CD4-positive, alpha-beta memory T cell (primary cell): ENCODE results near the gene NSD1. TPM values are rescaled to one million over a fixed set of nuclear protein-coding genes. Genes with fewer than 3 reads are reported as not detected.
"Not testable (repeated sequence)": the region's sequence is repeated elsewhere in the genome, so short reads cannot be mapped to it uniquely, and the experiment has no call there.

Source experiments
- CTCF ChIA-PET: fragments of 350-600 bp; sonication (Branson Sonifier 250); formaldehyde crosslinking; loops from one replicate; lab custom pipeline; 2021; ENCODE audit warnings: inconsistent platforms; ENCODE audit not compliant: partially characterized antibody; lab: Charles Lee
- POLR2A ChIA-PET: fragments of 350-600 bp; sonication (Branson Sonifier 250); formaldehyde crosslinking; loops from one replicate; lab custom pipeline; 2021; ENCODE audit not compliant: partially characterized antibody; lab: Charles Lee
- DNase-seq, 5 donors: peaks; one replicate each; pipeline versions ENCODE4 v3.0.0 to v3.0.0-alpha.2; 2020 to 2022; ENCODE audit warnings: mixed read lengths in 1 of 5
- H3K27ac ChIP-seq: one replicate; pipeline ENCODE4 v1.7.0; 2013; ENCODE audit warnings: low read depth, low read length
- H3K27me3 ChIP-seq: 2 replicates; pipeline ENCODE4 v1.7.0; 2013; ENCODE audit warnings: mild to moderate bottlenecking, low read length, moderate library complexity; ENCODE audit not compliant: insufficient read depth
- H3K36me3 ChIP-seq: 2 replicates; pipeline ENCODE4 v1.7.0; 2013; ENCODE audit warnings: mild to moderate bottlenecking, low read length, moderate library complexity; ENCODE audit not compliant: insufficient read depth
- H3K4me1 ChIP-seq: 2 replicates; pipeline ENCODE4 v1.7.0; 2013; ENCODE audit warnings: mild to moderate bottlenecking, low read length, moderate library complexity; ENCODE audit not compliant: insufficient read depth
- H3K4me3 ChIP-seq, 2 donors: one replicate each; pipeline ENCODE4 v1.7.0; 2013; ENCODE audit warnings: low read length in 2 of 2, mild to moderate bottlenecking in 1 of 2
- H3K9me3 ChIP-seq, 2 donors: one replicate each; pipeline ENCODE4 v1.7.0; 2013; ENCODE audit warnings: low read length in 2 of 2, control low read depth in 1 of 2; ENCODE audit not compliant: control insufficient read depth in 1 of 2
- H3K27ac Mint-ChIP-seq, 7 donors: one replicate each; pipeline ENCODE4 v1.8.0; 2020 to 2021; ENCODE audit warnings: mixed read lengths in 7 of 7, mild to moderate bottlenecking in 6 of 7, inconsistent platforms in 3 of 7, moderate library complexity in 3 of 7
- H3K27me3 Mint-ChIP-seq, 2 donors: one replicate each; pipeline ENCODE4 v1.8.0; 2020 to 2021; ENCODE audit warnings: mixed read lengths in 2 of 2
- H3K36me3 Mint-ChIP-seq, 2 donors: one replicate each; pipeline ENCODE4 v1.8.0; 2020 to 2021; ENCODE audit warnings: mixed read lengths in 2 of 2, inconsistent platforms in 1 of 2, mild to moderate bottlenecking in 1 of 2
- H3K4me1 Mint-ChIP-seq, 4 donors: one replicate each; pipeline ENCODE4 v1.8.0; 2020 to 2021; ENCODE audit warnings: mixed read lengths in 4 of 4, mild to moderate bottlenecking in 1 of 4
- H3K4me3 Mint-ChIP-seq, 8 donors: one replicate each; pipeline ENCODE4 v1.8.0; 2020 to 2021; ENCODE audit warnings: mixed read lengths in 8 of 8, mild to moderate bottlenecking in 7 of 8, moderate library complexity in 6 of 8, inconsistent platforms in 3 of 8
- H3K9me3 Mint-ChIP-seq, 8 donors: one replicate each; pipeline ENCODE4 v1.8.0; 2020 to 2021; ENCODE audit warnings: mixed read lengths in 8 of 8, mild to moderate bottlenecking in 5 of 8, inconsistent platforms in 3 of 8, moderate library complexity in 1 of 8
- intact Hi-C: fragments of 100-400 bp; cut with micrococcal nuclease; formaldehyde crosslinking; loops from one replicate; pipeline ENCODE4 v1.15.1; 2023
- polyA plus RNA-seq, 2 donors: library from polyadenylated mRNA; unstranded; fragments of 300-500 nt; fragmentation: Illumina TruSeq; gene quantifications; one replicate each; pipeline ENCODE4 v1.2.3, GENCODE V29; 2021
- total RNA-seq, 2 experiments: library from RNA; stranded (reverse); gene quantifications; one replicate each; pipeline ENCODE4 v1.2.3, GENCODE V29; 2021

NSD1 gene
- total and polyA plus RNA-seq, 4 experiments from 2014 or later: 14.3 to 122 (median 90.0) TPM

DNA sequence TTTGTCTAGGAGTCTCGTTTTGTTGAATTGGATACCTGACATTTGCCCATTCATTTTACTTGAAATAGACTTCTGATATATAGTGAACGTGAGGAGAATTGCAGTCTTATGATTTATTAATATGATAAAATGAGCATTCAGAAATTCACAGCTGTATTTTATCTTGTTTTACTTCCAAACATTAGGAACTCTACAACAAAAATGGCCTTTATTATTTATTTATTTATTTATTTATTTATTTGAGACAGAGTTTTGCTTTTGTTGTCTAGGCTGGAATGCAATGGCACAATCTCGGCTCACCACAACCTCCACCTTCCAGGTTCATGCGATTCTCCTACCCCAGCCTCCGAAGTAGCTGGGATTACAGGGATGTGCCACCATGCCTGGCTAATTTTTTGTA is 108.7 kb downstream of the NSD1 start:
- Mint-ChIP-seq H3K27ac (no peak overlapping the region), H3K36me3 (peaks cover 56 to 76% of the 10 kb centered on the region in 2 donors), H3K9me3 (no peaks in the 10 kb centered on the region), H3K4me3 (no peak overlapping the region), H3K27me3 (no peaks in the 10 kb centered on the region), H3K4me1 (peaks cover 0 to 3% (median 1%) of the 10 kb centered on the region in 4 donors)
- Histone ChIP-seq H3K27ac (no peak overlapping the region), H3K27me3 (no peaks in the 10 kb centered on the region), H3K4me3 (no peak overlapping the region), H3K36me3 (peaks cover 49% of the 10 kb centered on the region), H3K4me1 (no peaks in the 10 kb centered on the region), H3K9me3 (no peaks in the 10 kb centered on the region)
- ChIA-PET POLR2A (no interaction called here), CTCF (interaction anchor here (0.9 to 1.5 kb wide), 2 partner anchors 22 to 129 kb away, joined by 3 to 5 read pairs; no protein-coding TSS in a partner anchor)
- intact Hi-C loops: no loop called here
- DNase-seq: no peak

DNA sequence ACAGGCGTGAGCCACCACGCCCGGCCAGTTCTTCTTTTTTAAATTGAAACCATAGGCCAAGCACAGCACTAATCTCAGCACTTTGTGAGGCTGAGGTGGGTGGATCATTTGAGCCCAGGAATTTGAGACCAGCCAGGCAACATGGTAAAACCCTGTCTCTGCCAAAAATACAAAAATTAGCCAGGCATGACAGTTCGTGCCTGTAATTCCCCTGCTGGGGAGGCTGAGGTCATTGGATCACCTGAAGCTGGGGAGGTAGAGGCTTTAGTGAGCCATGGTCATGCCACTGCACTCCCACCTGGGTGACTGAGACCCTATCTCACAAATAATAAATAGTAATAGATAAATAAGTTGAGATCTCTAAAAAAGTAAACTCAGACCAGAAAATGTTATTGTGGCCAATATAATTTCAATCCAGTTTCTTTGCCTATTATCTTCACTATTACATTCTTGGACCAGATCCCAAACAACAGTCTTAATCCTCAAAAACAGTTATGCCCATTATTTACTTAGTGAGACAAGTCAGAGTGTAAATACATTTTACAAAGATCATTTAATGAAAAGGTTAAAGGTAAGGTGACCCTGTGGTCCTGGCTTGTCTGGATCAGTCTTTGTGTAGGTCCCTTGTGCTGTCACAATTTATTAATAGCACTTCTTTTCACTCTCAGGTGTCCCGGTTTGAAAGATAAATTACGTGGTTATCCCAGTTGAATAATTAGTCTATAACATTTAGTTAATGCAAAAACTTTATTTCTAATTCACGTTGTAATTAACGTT is 116.4 kb downstream of the NSD1 start:
- Mint-ChIP-seq H3K4me1 (peaks cover 0 to 7% (median 4%) of the 10 kb centered on the region in 4 donors), H3K27me3 (no peaks in the 10 kb centered on the region), H3K27ac (peak overlapping the region in 4 of 7 donors; percentile 18 to 51 (median 36)), H3K9me3 (no peaks in the 10 kb centered on the region), H3K4me3 (no peak overlapping the region), H3K36me3 (peaks cover 38 to 68% of the 10 kb centered on the region in 2 donors)
- ChIA-PET CTCF (no interaction called here), POLR2A (interaction anchor here (1.1 kb wide), 1 partner anchor 116 kb away, joined by 3 read pairs; no protein-coding TSS in a partner anchor)
- Histone ChIP-seq H3K9me3 (no peaks in the 10 kb centered on the region), H3K4me1 (no peaks in the 10 kb centered on the region), H3K27me3 (no peaks in the 10 kb centered on the region), H3K36me3 (peaks cover 46% of the 10 kb centered on the region), H3K27ac (no peak overlapping the region), H3K4me3 (no peak overlapping the region)
- no peak for DNase-seq
- intact Hi-C loops: loop anchor here (5.0 kb wide), 1 partner anchor 138 kb away; no protein-coding TSS in a partner anchor

DNA sequence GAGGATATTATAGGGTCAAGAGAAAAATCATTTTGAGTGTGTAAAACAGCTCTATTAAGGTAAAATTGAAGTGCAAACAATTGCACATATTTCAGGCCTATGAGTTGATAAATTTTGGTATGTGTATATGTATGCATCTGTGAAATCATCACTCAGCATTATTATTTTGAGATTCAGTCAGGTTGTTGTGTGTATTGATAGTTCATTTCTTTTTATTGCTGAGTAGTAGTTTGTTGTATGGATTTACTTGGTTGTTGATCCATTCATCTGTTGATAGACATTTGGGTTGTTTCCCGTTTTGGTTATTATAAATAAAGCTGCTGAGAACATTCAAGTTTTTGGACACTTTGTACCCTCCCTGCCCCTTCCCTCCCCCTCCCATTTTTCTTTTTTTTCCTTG is 119.7 kb downstream of the NSD1 start:
- H3K4me1 ChIP-seq: no peaks in the 10 kb centered on the region
- peaks cover 4 to 10% (median 7%) of the 10 kb centered on the region in 4 donors for H3K4me1 Mint-ChIP-seq
- intact Hi-C loops: loop anchor here (5.0 kb wide), 1 partner anchor 141 kb away; no protein-coding TSS in a partner anchor
- H3K36me3 ChIP-seq: peaks cover 41% of the 10 kb centered on the region
- H3K36me3 Mint-ChIP-seq: peaks cover 31 to 66% of the 10 kb centered on the region in 2 donors
- no peak overlapping the region for H3K27ac ChIP-seq
- no peaks in the 10 kb centered on the region for H3K27me3 Mint-ChIP-seq
- no peaks in the 10 kb centered on the region for H3K9me3 Mint-ChIP-seq
- ChIA-PET CTCF (interaction anchor here (2.3 to 5.7 kb wide), 2 partner anchors 9 to 140 kb away, joined by 6 to 29 read pairs; no protein-coding TSS in a partner anchor), POLR2A (no interaction called here)
- no peaks in the 10 kb centered on the region for H3K27me3 ChIP-seq
- H3K27ac Mint-ChIP-seq: peak overlapping the region in 2 of 7 donors; percentile 64 to 83
- no peak overlapping the region for H3K4me3 Mint-ChIP-seq
- no peaks in the 10 kb centered on the region for H3K9me3 ChIP-seq
- H3K4me3 ChIP-seq: no peak overlapping the region
- DNase-seq: no peak

DNA sequence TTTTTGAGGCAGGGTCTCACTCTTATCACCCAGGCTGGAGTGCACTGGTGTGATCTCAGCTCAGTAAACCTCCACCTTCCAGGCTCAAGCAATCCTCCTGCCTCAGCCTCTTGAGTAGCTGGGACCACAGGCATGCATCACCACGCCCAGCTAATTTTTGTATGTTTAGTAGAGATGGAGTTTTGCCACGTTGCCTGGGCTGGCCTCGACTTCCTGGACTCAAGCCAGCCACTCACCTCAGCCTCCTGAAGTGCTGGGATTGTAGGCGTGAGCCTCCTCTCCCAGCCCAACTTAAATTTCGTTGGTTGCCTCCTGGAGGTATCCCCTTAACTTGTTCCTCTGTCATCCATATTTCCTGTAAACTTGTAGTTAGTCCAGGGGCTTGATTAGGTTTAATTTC is 122.7 kb downstream of the NSD1 start:
- ChIA-PET CTCF (interaction anchor here (5.7 kb wide), 1 partner anchor 143 kb away, joined by 29 read pairs; no protein-coding TSS in a partner anchor), POLR2A (no interaction called here)
- Histone ChIP-seq H3K9me3 (no peaks in the 10 kb centered on the region), H3K27ac (no peak overlapping the region), H3K36me3 (peaks cover 46% of the 10 kb centered on the region), H3K27me3 (no peaks in the 10 kb centered on the region), H3K4me3 (no peak overlapping the region), H3K4me1 (no peaks in the 10 kb centered on the region)
- intact Hi-C loops: no loop called here
- Mint-ChIP-seq H3K4me3 (no peak overlapping the region), H3K27ac (peak overlapping the region in 1 of 7 donors; percentile 15), H3K36me3 (peaks cover 48 to 74% of the 10 kb centered on the region in 2 donors), H3K27me3 (no peaks in the 10 kb centered on the region), H3K4me1 (peaks cover 4 to 10% (median 7%) of the 10 kb centered on the region in 4 donors), H3K9me3 (no peaks in the 10 kb centered on the region)
- DNase-seq: no peak

DNA sequence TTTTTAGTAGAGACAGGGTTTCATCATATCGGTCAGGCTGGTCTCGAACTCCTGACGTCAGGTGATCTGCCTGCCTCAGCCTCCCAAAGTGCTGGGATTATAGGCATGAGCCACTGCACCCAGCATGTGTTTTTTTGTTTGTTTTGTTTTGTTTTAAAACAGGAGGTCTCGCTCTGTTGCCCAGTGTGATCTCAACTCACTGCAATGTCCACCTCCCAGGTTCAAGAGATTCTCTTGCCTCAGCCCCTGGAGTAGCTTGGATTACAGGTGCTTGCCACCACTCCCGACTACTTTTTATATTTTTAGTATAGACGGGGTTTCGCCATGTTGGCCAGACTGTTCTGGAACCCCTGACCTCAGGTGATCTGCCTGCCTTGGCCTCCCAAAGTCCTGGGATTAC is 125.1 kb downstream of the NSD1 start:
- intact Hi-C loops, H3K27ac Mint-ChIP-seq, H3K4me1 ChIP-seq, H3K27ac ChIP-seq, POLR2A ChIA-PET, H3K4me3 ChIP-seq, H3K4me3 Mint-ChIP-seq, H3K9me3 ChIP-seq, H3K9me3 Mint-ChIP-seq, H3K4me1 Mint-ChIP-seq, H3K27me3 ChIP-seq, H3K27me3 Mint-ChIP-seq, DNase-seq: not testable (repeated sequence)
- CTCF ChIA-PET: interaction anchor here (1.8 kb wide), 1 partner anchor 148 kb away, joined by 4 read pairs; no protein-coding TSS in a partner anchor
- peaks cover 42% of the 10 kb centered on the region for H3K36me3 ChIP-seq
- peaks cover 50 to 75% of the 10 kb centered on the region in 2 donors for H3K36me3 Mint-ChIP-seq

DNA sequence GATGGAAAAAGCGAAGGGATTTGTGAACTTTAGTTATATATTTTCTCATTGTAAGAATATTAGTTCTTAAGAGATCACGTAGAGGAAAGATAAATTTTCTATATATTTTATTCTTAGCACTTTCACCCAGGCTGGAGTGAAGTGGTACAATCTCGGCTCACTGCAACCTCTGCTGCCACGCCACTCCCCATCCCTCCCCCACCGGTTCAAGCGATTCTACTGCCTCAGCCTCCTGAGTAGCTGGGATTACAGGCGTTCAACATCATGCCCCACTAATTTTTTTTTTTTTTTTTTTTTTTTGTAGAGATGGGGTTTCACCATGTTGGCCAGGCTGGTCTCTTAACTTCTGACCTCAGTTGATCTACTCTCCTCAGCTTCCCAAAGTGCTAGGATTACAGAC is 127.4 kb downstream of the NSD1 start:
- Mint-ChIP-seq H3K4me3 (no peak overlapping the region), H3K9me3 (no peaks in the 10 kb centered on the region), H3K4me1 (peaks cover 0 to 2% (median under 1%) of the 10 kb centered on the region in 4 donors), H3K36me3 (peaks cover 54 to 78% of the 10 kb centered on the region in 2 donors), H3K27ac (no peak overlapping the region), H3K27me3 (no peaks in the 10 kb centered on the region)
- Histone ChIP-seq H3K27ac (no peak overlapping the region), H3K27me3 (no peaks in the 10 kb centered on the region), H3K36me3 (peaks cover 44% of the 10 kb centered on the region), H3K4me1 (no peaks in the 10 kb centered on the region), H3K4me3 (no peak overlapping the region), H3K9me3 (no peaks in the 10 kb centered on the region)
- ChIA-PET POLR2A (no interaction called here), CTCF (no interaction called here)
- DNase-seq: no peak
- intact Hi-C loops: no loop called here

DNA sequence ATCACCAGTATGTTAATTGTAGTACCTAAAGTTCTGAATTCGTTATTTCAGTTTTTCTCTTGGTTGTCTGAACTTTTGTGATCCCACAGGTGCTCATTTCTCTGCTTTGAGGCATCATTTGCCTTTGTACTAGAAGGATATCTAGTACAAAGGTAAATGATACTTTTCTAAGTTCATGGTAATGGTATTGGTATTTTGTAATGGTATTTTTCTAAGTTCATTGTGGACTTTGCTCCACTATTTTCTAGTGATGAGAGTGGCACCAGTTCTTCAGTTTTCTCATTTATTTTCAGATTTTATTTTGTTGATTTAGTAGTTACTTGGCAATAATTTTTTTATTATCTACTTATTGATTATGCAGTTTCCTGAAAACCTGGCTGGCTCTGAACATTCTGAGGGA is 127.9 kb downstream of the NSD1 start:
- CTCF ChIA-PET: no interaction called here
- intact Hi-C loops: no loop called here

More for the DNA sequence above, 127.9 kb downstream of the NSD1 start:
- Histone ChIP-seq H3K9me3 (no peaks in the 10 kb centered on the region), H3K4me1 (no peaks in the 10 kb centered on the region), H3K27me3 (no peaks in the 10 kb centered on the region), H3K27ac (no peak overlapping the region), H3K4me3 (no peak overlapping the region), H3K36me3 (peaks cover 46% of the 10 kb centered on the region)
- H3K9me3 Mint-ChIP-seq: no peaks in the 10 kb centered on the region
- H3K4me1 Mint-ChIP-seq: peaks cover 0 to 1% (median 0%) of the 10 kb centered on the region in 4 donors
- DNase-seq: no peak
- no peak overlapping the region for H3K4me3 Mint-ChIP-seq
- POLR2A ChIA-PET: no interaction called here
- H3K27me3 Mint-ChIP-seq: no peaks in the 10 kb centered on the region
- peaks cover 57 to 80% of the 10 kb centered on the region in 2 donors for H3K36me3 Mint-ChIP-seq
- H3K27ac Mint-ChIP-seq: no peak overlapping the region
